ENCODE results near the gene ZNF408. TPM values are rescaled to one million over a fixed set of nuclear protein-coding genes. Genes with fewer than 3 reads are reported as not detected.
A peak's percentile ranks its signal among the peaks of the same experiment; 100 is the strongest.

ZNF408 gene
- total RNA-seq (10.3 and 10.9 TPM in 2 replicates), polyA plus RNA-seq (7.8 and 11.0 TPM in 2 replicates), polyA minus RNA-seq (2.8 and 6.5 TPM in 2 replicates), Bru-seq, nascent RNA (percentile 71 among the genes with signal in this experiment), BruChase-seq, experiment 1, labeled RNA remaining after a 6-hour chase (percentile 61 among the genes with signal in this experiment), BruChase-seq, experiment 2, labeled RNA remaining after a 2-hour chase (percentile 66 among the genes with signal in this experiment)
- polyA plus RNA-seq (2011; cell fraction: cytosol; rRNA removed): 5.7 and 6.7 TPM in 2 replicates
- 11.4 and 11.8 TPM in 2 replicates for polyA plus RNA-seq (2011; cell fraction: nucleus; rRNA removed)
- 6.2 and 7.9 TPM in 2 replicates for polyA plus RNA-seq (2012)
- polyA minus RNA-seq (2011; cell fraction: cytosol; rRNA and poly(A)+ RNA removed): 5.1 TPM
- polyA minus RNA-seq (2011; cell fraction: nucleus; rRNA and poly(A)+ RNA removed): 6.2 and 8.8 TPM in 2 replicates
- long read RNA-seq, transcript ZNF408-201 (5 exons, 2,442 nt): major isoform, 22 of 52 reads
- long read RNA-seq, partial matches to known transcripts: 2 of 52 reads
- long read RNA-seq, other reads (novel, unspliced or antisense): 28 of 52 reads

- H3K27ac ChIP-seq (ENCODE audit: insufficient read depth, low read depth, low read length): peak within 1 kb of the TSS; percentile 89
- H3K27me3 ChIP-seq (ENCODE audit: control insufficient read depth in 2 of 2, insufficient read depth in 2 of 2, low read length in 2 of 2): no peaks in the 10 kb centered on the region
- POLR2A ChIA-PET: interaction anchor here (1.0 kb wide), 1 partner anchor 13 kb away, joined by 3 read pairs; no protein-coding TSS in a partner anchor
- peaks cover 9 to 30% of the 10 kb centered on the region in 2 experiments for H3K36me3 ChIP-seq (ENCODE audit: control insufficient read depth in 2 of 2, extremely low read depth in 1 of 2, insufficient read depth in 2 of 2, low read length in 2 of 2)
- H3K9ac ChIP-seq (replicated peaks; ENCODE audit: extremely low read depth, insufficient read depth, low read length): peak within 1 kb of the TSS; percentile 92
- dilution Hi-C loops (cut with MboI; ENCODE audit: extremely low pct_ligation_motif_present, low sequenced_read_pairs) (no loop called here), intact Hi-C loops (cut with micrococcal nuclease) (loop anchor here (1.0 to 2.0 kb wide), 3 partner anchors 36 to 312 kb away; no protein-coding TSS in a partner anchor)
- H3K4me2 ChIP-seq (ENCODE audit: insufficient read depth, low read length): peak within 1 kb of the TSS; percentile 74
- peaks cover 5% of the 10 kb centered on the region for H3K4me1 ChIP-seq (ENCODE audit: control insufficient read depth, extremely low read depth, insufficient read depth, low read length)
- H4K20me1 ChIP-seq (replicated peaks; ENCODE audit: control insufficient read depth, extremely low read depth, insufficient read depth, low read length): no peaks in the 10 kb centered on the region
- DNase-seq (ENCODE audit: low read depth, low spot score) (peak; percentile 98), FAIRE-seq (peak; percentile 99)
- peak within 1 kb of the TSS; percentile 70 to 87 (median 79) for H3K4me3 ChIP-seq (replicated peaks in 1 of 3; ENCODE audit: insufficient read depth in 1 of 3, low read depth in 1 of 3, low read length in 3 of 3)
- H3K9me1 ChIP-seq (replicated peaks; ENCODE audit: control insufficient read depth, extremely low read depth, insufficient read depth, low read length): no peaks in the 10 kb centered on the region
- H3K9me3 ChIP-seq (replicated peaks; ENCODE audit: control insufficient read depth, insufficient read depth, low read length): no peaks in the 10 kb centered on the region
- no TSS peak for BruUV-seq (replicated peaks)
- TF ChIP-seq POLR2AphosphoS5 (IDR thresholded peaks at IDR 0.05; ENCODE audit: insufficient read depth, low read depth, low read length) (peak; percentile 93), GATA2 (IDR thresholded peaks at IDR 0.05; ENCODE audit: insufficient read depth, insufficient read length, low read depth, low read length) (no peak), MAX (IDR thresholded peaks at IDR 0.05; ENCODE audit: insufficient read depth, insufficient read length) (peak; percentile 74), POLR2A (IDR thresholded peaks at IDR 0.05; ENCODE audit: low read depth, low read length) (peak; percentile 94)
- peak within 1 kb of the TSS; percentile 98 for H2AFZ ChIP-seq (ENCODE audit: low read depth, low read length)
- CTCF ChIA-PET: interaction anchor here (0.6 to 1.1 kb wide), 5 partner anchors 26 to 317 kb away, joined by 3 to 4 read pairs (median 3); partner anchors contain the start of gene CHRM4
- H3K79me2 ChIP-seq (ENCODE audit: control insufficient read depth, insufficient read depth, low read length): peaks cover 33% of the 10 kb centered on the region
Observed at GRCh38 chr11:46700241-46701077, at the start of gene ZNF408, which contains the start of gene ARHGAP1. TSS of gene ZNF408 (plus strand) at chr11:46701031. CDS start at chr11:46701048, 17 bp downstream. TSS of gene ARHGAP1 (minus strand) at chr11:46700619. CDS start at chr11:46696107, 4,512 bp downstream.

Data from endothelial cell of umbilical vein (primary cell).